Activated T-cell treated with anti-CD3 and anti-CD28 coated beads, Interleukin-2, amount 50 U/mL, for 1 hour (primary cell): ENCODE results near the gene SSBP2.
A peak's percentile ranks its signal among the peaks of the same experiment; 100 is the strongest.

Source experiments
- DNase-seq: peaks from one replicate; pipeline ENCODE4 v3.0.0-alpha.2; 2020

SSBP2 gene

GRCh38 chr5:81751009-81751835 lies at the start of gene SSBP2:
TSS of gene SSBP2 (minus strand) at chr5:81751097. CDS start at chr5:81751042, 55 bp downstream.
- DNase-seq: peak; percentile 99

- DNase-seq: no peak
Measured at GRCh38 chr5:81795666-81796065, 44.8 kb upstream of the SSBP2 start.

- DNase-seq: no peak
Measured at GRCh38 chr5:81794226-81794625, 43.3 kb upstream of the SSBP2 start.

DNA sequence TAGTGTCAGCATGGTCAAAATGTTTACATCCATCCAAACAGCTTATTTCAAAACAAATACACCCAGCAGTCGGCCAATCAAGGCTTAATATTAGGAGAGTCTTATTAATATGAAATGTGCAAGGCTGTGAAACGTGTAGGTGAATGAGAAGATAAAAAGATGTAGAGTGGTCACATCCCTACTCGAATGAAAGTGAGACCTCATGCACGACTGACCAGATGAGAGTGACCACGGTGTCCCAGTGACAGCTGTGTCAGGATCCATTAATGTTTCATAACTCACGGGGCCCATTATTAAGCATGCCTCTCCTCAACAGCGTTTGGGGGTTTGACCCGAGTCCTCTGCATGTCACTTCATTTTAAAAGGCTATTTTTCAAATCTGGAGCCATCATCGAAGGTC lies 39.4 kb upstream of the SSBP2 start:
- DNase-seq: no peak

GRCh38 chr5:81789033-81789432 lies 38.1 kb upstream of the SSBP2 start:
- DNase-seq: no peak

DNA sequence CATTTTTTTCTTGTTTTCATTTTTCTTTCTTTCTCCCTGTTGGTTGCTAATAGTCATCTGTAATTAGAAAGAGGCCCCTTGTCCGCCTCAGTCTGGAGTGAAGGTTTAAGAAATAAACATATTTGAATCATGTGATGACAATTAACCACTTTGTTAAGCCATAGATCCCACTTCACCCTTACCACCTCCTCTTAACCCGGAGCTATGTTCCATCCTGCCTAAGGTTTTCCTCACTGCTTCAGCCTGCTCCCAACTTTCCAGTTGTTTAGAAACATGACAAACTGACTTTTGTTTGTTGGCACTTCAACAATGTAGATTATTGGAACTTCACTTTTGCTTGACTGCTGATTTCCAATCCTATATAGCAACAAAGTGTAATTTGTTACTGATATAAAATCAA lies 37.4 kb upstream of the SSBP2 start:
- DNase-seq: no peak

GRCh38 chr5:81787474-81788242 lies 36.8 kb upstream of the SSBP2 start:
- DNase-seq: no peak

GRCh38 chr5:81786991-81787390 lies 36.1 kb upstream of the SSBP2 start:
- DNase-seq: no peak

DNA sequence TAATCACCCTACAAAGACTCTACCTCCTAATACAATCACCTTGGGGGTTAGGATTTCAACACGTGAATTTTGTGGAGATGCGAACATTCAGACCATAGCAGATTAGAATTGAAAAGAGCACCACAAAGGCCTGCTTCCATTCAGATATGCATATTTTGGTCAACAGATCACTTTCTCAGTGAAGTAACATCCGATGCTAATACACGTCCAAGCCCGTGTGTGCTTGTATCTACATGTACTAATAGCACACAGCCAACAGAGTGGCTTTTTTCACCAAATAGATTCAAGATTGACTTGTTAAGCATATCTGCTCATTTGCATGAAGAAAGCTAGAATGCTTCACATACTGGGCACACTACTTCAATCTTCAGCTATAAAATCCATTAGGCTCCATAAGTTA lies 35.6 kb upstream of the SSBP2 start:
- DNase-seq: no peak

- no peak for DNase-seq
Measured at GRCh38 chr5:81785322-81785721, 34.4 kb upstream of the SSBP2 start.

DNA sequence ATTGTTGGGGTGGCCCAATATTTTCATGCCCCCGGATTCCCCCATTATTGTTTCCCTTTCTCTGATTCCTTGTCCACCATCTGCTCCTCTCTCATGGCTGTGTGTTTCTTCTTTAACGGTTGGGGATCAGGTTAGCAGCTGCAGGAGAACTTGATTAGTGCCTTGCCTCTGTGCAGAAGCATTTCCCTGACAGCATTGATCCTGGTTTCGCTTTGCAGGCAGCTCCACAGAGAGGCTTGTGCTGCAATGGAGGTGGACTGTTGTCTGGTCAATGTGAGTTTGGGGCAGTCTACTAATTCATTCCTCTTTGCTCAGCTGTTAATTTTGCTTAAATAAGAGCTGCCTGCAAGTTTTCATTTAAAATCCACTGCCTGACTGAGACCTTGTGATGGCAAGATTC lies 32.5 kb upstream of the SSBP2 start:
- no peak for DNase-seq

- DNase-seq: no peak
Measured at GRCh38 chr5:81782811-81783210, 31.9 kb upstream of the SSBP2 start.

- DNase-seq: peak; percentile 21
Measured at GRCh38 chr5:81779916-81780266, 29.0 kb upstream of the SSBP2 start.

DNA sequence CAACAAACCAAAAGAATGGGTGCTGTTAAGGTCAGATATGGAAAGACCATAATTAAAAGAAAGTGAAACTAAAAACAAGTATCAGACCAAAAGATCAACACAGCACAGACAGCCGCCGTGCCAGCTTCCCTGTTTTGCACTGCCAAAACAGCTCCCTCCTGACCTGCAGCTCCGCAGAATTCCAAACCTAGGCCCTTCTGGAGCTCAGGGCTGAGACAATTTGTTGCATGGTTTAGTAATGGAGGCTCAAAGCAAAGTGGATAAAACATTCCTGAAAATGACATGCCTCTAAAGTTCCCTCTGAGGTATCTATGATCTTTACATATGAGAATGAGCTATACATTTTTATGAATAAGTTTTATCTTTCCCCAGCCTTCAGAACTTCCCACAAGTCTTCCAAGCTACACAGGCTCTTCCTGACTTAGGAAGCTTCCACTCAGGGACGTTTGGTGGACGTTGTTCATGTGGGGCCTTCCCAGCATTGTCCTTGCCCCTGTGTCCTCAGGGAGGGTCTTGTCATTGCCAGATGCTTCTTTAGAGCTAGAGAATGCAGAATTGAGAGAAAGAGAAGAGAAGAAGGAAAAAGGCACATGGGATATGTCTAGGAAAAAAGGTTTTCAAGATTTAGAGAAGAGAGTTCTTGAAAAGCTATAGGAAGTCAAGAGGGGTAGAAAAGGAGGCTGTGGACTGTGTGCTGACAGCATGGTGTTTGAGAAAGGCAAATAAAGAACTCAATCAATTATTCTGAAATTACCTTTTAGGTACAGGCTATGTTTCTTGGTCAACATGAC lies 28.4 kb upstream of the SSBP2 start:
- peak; percentile 47 for DNase-seq

- no peak for DNase-seq
Measured at GRCh38 chr5:81778642-81779041, 27.7 kb upstream of the SSBP2 start.

DNA sequence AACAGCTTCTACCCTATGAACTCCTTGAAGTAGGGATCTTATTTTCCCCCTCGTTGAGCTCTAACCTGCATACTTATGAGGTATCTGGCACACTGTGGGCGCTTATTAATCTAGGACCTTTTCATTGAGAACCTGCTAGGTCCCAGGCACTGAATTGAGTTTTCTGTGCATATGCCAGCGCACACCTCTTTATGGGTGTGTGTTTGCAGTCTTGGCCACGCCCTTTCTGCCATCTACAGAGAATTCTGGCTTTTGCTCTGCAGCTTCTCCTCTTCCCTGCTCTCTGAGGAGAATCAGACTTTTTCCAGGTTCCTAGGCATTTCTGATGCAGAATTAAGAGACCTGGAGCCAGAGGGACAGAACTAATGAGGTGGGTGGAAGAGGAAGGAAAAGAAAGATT lies 25.4 kb upstream of the SSBP2 start:
- DNase-seq: no peak

GRCh38 chr5:81774374-81774773 lies 23.5 kb upstream of the SSBP2 start:
- no peak for DNase-seq

DNA sequence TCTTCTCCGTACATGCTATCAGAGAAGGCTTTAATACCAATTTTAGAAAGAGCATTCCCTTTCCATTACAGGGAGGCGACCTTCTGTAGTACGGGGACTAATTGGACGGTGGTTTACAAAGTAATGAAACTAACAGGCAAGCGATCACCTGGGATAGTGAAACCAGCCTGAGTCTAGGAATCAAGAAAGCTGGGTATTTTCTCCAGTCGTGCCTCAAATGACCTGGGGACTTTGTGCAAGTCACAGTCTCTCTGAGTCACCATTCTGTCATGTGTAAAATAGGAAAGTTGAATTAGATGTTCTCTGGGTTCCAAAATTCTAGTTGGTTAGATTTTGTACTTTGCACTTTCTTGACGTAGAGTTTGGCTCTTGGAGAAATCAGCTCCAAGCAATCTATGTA lies 22.7 kb upstream of the SSBP2 start:
- DNase-seq: no peak

- DNase-seq: no peak
Measured at GRCh38 chr5:81773161-81773560, 22.3 kb upstream of the SSBP2 start.

DNA sequence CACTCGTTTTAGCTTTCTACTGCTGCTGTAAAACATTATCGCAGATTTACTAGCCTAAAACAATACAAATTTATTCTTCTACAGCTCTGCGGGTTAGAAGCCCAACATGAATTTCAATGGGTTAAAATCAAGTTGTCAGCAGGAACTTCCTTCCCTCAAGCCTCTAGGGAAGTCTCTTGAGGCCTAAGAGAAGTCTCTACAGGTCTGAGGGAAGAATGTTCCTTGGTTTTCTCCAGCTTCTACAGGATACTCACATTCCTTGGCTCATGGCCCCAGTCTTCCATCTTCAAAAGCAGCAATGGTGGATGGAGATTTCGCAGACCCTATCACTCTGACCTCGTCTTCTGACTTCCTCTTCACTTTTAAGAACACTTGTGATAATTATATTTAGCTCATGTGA lies 21.6 kb upstream of the SSBP2 start:
- no peak for DNase-seq

DNA sequence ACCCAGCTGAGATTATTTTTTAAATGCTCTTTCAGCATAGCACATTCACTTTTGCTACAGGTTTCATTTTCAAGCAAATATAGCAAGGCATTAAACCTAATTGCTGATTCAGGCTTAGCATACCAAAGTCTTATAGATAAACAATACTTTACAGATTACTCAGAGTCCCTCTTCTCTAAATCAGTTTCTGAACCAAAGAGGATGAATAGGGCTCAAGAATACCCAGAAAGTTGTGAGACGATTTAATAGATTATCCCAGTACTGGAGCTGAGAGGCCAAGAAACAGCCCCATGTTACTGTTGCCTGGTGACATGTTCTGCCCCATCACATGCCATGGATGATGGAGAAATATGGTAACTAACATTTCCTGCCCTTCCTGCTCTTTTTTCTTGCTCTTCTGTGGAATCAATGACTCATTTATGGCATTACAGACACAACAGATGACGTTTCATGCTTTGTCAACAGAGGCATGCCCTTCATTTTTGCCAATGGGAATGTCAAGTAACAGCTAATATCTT lies 18.1 kb upstream of the SSBP2 start:
- no peak for DNase-seq

GRCh38 chr5:81767938-81768337 lies 17.0 kb upstream of the SSBP2 start:
- DNase-seq: no peak

GRCh38 chr5:81767097-81767496 lies 16.2 kb upstream of the SSBP2 start:
- no peak for DNase-seq
